ENCODE data around the gene ATP10D.

The ATP10D gene

GRCh38 chr4:47598896-47599295 is 113.8 kb downstream of the ATP10D start:
- no peak for DNase-seq

GRCh38 chr4:47606482-47606881 is 121.4 kb downstream of the ATP10D start:
- DNase-seq, result no peak

- DNase-seq, result no peak
These were observed 127.3 kb downstream of the ATP10D start for GRCh38 chr4:47612116-47613023.

GRCh38 chr4:47615385-47615784 is 130.3 kb downstream of the ATP10D start:
- no peak for DNase-seq

- DNase-seq, result no peak
These were observed 132.5 kb downstream of the ATP10D start for GRCh38 chr4:47617607-47618006.

GRCh38 chr4:47619691-47620090 is 134.6 kb downstream of the ATP10D start:
- DNase-seq, result no peak

GRCh38 chr4:47621181-47621580 is 136.1 kb downstream of the ATP10D start:
- DNase-seq, result no peak

GRCh38 chr4:47624031-47624441 is 139.0 kb downstream of the ATP10D start:
- DNase-seq, result no peak

GRCh38 chr4:47631161-47631560 is 146.1 kb downstream of the ATP10D start:
- no peak for DNase-seq

- DNase-seq, result no peak
These were observed 154.5 kb downstream of the ATP10D start for GRCh38 chr4:47639531-47639930.

GRCh38 chr4:47640911-47641310 is 155.8 kb downstream of the ATP10D start:
- no peak for DNase-seq

- DNase-seq, result no peak
These were observed 156.7 kb downstream of the ATP10D start for GRCh38 chr4:47641755-47642154.

GRCh38 chr4:47642191-47642830 is 157.2 kb downstream of the ATP10D start:
- DNase-seq, result no peak
